GM21526 (cell line): ENCODE data around the gene CD36.

Experiments used
- ATAC-seq: cut with Tn5 transposase; IDR thresholded peaks from one replicate; pipeline ENCODE4 v1.9.1; 2021; ENCODE audit warnings: moderate library complexity; ENCODE audit not compliant: unreplicated experiment, low FRiP score

CD36 gene

GRCh38 chr7:80637911-80638765 is at the start of gene CD36:
Gene CD36 (plus strand): TSS chr7:80638642. CDS start chr7:80646741, 8,099 bp downstream.
- peak; percentile 77 for ATAC-seq

DNA sequence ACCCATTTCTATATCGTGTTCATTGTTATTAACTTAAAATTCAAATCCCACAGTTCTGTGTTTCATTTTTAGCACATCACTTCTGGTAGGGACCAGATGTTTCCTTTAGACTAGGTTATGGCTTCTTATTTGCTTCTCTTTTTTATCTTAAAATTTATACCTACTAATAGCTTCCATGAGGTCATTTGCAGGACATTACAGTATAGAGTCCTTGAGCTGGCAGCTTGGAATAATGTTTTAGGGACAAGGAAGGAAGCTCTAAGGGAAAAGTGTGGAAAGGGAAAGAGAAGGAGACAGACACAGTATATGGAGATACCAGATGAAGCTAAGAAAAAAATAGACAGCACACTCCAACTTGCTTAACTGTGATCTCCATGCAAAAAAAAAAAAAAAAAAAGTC is 48.8 kb upstream of the CD36 start:
- ATAC-seq = no peak

GRCh38 chr7:80591654-80592053 is 46.8 kb upstream of the CD36 start:
- ATAC-seq = no peak

- no peak for ATAC-seq
Measured at GRCh38 chr7:80593869-80594586, 44.4 kb upstream of the CD36 start.

- no peak for ATAC-seq
Measured at GRCh38 chr7:80596933-80597517, 41.4 kb upstream of the CD36 start.

DNA sequence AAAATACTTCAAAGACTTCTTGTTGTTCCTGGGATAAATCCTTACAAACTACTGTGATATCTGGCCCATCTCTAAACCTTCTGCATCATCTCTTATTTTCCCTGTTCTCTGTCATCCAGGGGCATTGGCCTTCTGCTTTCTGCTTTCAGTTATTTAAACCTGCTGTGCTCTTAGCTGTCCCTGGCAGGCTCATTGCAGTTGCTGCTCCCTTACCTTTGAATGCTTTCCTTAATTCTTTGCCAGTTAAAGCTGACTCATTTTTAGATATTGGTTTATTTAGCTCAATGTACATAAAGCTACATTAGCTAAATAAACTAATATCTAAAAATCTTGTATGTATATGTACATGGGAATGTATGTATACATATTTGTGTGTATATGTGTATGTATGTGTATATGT is 40.6 kb upstream of the CD36 start:
- ATAC-seq = no peak

DNA sequence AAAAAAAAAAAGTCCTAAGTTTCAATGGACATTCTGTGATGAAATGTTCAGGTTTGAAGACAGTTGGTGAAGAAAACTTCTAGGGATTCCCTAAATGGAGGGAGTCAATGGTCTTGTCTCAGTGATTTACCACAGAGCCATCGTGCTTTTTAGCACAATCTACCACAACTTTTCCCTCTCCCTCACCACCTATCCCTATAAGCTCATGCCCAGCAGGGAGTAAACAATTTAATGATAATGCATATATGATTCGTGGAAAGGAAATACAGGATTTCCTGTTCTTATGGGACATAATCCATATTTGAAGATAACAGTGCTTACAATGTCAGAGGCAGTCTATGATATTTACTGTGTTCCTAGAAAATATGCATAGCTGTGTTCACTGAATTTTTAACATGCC is 38.4 kb upstream of the CD36 start:
- ATAC-seq = no peak

GRCh38 chr7:80601999-80602398 is 36.4 kb upstream of the CD36 start:
- ATAC-seq = no peak

GRCh38 chr7:80603940-80604339 is 34.5 kb upstream of the CD36 start:
- ATAC-seq = no peak

DNA sequence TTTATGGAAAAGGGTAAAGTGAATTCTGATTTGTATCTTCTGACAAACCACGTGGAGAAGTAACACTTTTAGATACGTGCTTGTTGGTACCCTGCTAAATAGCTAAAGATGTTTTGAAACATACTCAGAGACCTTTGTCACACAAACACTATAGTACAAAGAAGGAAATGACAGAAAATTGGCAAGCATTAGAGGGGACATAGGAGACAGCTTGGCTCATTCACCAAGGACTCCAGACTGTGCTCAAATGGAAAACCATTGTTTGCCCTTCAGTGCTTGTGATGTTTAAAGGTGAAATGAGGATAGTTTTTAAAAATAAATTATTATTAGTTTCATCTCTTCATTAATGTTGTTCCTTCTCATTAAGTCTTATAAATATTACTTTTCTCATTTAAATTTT is 34.0 kb upstream of the CD36 start:
- ATAC-seq = no peak

- no peak for ATAC-seq
Measured at GRCh38 chr7:80607136-80607535, 31.3 kb upstream of the CD36 start.

DNA sequence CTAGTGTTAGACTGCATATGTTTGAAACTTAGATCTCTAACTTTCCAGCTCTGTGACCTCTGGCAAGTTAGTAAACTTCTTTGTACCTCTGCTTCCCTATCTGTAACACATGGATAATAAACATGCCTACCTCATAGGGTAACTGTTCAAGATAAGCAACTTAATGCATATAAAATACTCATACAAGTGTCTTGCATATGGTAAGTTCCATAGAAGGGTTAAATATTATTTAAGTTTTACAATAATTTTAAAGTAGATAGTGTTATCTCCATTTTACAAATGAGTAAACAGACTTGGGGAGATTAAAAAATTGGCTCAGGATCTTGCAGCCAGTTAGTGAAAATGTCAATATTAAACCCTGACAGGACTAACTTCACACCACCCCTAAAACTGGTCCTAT is 30.1 kb upstream of the CD36 start:
- no peak for ATAC-seq

DNA sequence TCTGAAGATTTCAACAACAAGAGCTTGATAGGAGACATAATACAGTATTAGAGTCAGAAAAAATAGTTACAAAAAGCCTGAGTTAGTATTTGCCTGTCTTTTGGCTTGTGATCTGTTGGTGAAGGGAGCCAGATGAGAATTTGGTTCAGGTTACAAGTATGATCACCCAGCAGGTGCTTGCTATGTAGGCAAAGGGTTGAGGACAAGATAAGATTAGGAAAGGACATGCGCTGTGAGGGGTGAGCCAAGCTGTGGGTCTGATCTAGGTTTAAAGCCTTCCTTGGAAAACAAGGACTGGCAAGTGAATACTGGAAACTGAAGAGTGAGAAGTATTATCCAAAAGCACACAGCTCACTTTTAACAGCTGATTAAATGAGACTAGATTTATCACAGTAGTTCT is 28.7 kb upstream of the CD36 start:
- ATAC-seq = no peak

DNA sequence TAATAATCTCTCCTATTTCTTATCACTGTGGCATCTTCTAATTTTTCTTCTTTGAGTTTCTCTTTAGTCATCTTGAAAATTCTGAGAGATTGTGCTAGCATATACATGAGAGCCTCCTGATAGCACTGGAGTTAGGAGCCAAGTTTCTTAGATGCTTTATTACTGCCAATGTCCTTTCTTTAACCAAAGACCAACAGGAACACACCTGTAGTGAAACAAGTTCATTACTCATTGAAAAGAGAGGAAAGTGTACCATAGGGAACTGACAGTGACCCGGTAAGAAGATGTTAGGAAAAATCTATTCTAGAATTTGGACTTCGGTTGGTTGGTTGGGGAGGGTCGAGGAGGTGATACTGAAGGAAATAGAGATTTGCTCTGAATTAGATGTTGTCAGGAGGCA is 27.1 kb upstream of the CD36 start:
- ATAC-seq = no peak

DNA sequence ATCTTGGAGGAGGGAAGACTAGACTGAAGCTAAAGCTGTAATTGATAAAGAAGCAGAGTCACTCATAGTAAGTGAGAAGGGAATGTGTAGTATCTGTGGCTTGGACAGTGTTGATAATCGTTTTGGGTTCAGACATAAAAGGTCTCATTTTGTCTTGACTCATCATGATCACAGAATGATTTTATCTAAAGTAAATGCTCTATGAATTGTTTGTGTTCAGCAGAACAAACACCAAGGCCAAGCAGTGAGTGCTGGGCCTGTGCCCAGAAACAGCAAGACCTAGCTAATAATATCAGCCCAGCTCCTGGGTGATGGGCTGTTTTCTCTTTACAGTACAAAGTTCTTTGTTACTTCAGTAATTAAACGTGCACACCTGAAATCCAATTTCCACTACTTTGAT is 26.7 kb upstream of the CD36 start:
- ATAC-seq = no peak

DNA sequence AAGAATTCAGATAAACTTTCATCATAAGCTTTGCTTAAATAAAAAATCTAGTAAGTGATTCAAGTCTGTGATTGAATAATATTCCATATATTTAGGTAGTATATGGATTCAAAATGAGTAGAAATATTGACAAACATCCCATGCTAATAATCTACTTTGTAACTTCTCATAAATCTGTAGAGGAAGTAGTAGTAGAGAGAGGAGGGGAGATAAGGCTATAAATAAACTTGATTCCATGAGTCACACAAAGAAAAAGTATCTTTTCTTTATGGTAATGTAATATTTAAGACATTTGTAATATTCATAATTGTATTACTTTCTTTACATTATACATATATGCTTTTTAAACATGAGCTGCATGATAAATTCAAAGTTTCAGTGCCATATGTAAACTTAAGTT is 25.6 kb upstream of the CD36 start:
- no peak for ATAC-seq

DNA sequence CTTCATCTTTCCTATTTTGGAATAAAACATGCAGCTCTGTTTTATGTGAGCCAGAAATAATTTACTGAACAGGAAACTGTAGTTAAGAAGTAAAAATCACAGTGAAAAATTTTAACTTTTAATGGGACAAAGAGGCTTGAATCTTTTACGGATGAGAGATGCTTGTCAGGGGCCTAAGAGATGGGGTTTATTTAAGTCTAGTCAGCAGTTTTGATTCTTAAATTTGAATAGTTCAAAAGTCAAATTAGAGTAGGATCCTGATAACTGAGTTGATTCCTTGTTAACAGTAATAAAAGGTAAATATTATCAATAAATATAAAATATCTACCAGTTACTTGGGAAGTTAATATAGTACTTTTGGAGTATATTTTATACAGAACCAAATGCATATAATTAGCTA is 24.9 kb upstream of the CD36 start:
- ATAC-seq = no peak

GRCh38 chr7:80614851-80615271 is 23.6 kb upstream of the CD36 start:
- no peak for ATAC-seq

DNA sequence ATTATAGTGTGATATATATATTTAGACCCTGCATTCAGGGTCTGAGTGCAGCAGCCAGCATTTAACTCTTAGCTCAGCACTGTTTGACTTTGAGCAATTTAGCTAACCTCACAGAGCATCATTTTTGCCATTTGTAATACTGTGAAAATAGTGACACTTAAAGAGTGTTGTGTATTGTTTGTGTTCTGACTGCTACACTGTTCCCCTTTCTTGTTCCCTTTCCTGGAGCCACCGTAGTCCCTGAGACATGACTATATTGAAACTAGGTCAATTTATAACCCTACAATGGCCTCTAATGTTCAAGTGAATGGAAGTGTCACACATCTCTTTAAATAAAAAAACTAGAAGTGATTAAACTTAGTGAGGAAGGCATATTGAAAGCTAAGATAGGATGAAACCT is 20.3 kb upstream of the CD36 start:
- no peak for ATAC-seq

DNA sequence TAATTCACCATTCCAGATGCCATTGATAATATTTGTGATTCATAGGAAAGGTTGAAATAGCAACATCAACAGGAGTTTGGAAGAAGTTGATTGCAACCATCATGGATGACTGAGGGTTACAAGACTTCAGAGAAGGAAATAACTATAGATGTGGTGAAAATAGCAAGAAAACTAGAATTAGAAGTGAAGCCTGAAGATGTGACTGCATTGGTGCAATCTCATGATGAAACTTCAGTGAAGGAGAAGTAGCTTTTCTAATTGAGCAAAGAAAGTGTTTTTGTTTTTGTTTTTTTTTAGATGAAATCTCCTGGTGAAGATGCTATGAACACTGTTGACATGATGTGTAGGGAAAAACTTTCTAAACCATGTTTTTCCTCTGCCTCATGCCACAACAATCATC is 18.7 kb upstream of the CD36 start:
- no peak for ATAC-seq

DNA sequence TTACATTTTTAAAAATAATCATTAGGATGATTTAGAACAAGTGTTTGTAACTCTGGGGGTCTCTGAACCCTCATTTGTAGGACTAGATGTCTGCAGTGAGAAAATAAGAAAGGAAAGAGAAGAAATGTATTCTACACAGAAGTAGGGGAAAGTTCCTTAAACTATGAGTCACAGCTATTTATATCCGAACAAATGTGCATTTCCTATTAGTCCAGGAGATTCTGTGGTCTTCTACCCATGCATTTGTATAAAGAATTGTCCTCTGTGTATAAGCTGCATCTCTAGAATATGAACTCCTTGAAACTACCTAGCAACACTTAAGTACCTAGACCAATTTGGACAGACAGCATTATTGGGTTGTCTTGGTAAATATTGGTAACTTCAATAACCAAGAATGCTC is 15.9 kb upstream of the CD36 start:
- ATAC-seq = no peak
